ENCODE data around the gene TBXAS1.

DNA sequence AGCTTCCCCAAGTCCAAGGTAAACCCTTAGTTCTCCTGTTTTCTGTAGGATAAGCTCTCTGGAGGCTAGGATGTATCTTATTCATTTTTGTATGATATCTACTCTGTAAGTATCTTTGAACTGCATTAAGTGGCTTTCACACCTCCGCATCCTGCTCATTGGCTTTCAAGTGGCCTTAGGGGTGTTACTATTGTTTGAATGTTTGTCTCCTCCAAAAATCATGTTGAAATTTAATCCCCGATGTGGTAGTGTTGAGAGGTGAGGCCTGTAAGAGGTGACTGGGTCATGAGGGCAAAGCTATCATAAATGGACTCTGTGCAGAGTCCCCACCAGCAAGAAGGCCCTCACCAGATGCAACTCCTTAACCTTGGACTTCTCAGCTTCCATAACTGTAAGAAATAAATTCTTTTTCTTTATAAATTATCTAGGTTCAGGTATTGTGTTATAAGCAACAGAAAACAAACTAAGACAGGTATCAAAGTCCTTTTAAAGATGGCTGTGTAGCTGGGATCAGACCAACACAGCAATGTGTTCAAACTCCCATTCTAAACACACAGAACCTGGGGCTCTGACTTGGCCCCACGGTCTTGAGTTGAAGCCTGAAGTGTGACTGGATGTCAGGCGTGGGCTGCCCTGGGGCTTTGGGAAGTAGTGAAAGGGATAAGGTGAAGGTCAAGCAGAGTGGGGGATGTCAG, 25.9 kb downstream of the TBXAS1 start:
- no peak for TF ChIP-seq POLR2A (IDR thresholded peaks at IDR 0.05)
- TF ChIP-seq CTCF (IDR thresholded peaks at IDR 0.05): no peak
